Stimulated activated naive CD8-positive, alpha-beta T cell treated with anti-CD3 and anti-CD28 coated beads, Interleukin-15, amount 100 ng/mL, for 72 hours (primary cell): ENCODE data around the gene METTL27.
"Not testable (repeated sequence)": the region's sequence is repeated elsewhere in the genome, so short reads cannot be mapped to it uniquely, and the experiment has no call there.

Source experiments
- ATAC-seq: fragments of 150-1000 bp; cut with Tn5 transposase; 2 replicates; pipeline ENCODE4 v1.10.0; 2021; ENCODE audit warnings: mild to moderate bottlenecking, moderate library complexity
- DNase-seq, 2 donors: peaks; one replicate each; pipeline ENCODE4 v3.0.0; 2021 to 2022
- H3K27ac Mint-ChIP-seq, 2 donors: one replicate each; pipeline ENCODE4 v1.8.0; 2022; ENCODE audit warnings: mild to moderate bottlenecking in 2 of 2, mixed read lengths in 2 of 2, moderate library complexity in 2 of 2
- H3K27me3 Mint-ChIP-seq: one replicate; pipeline ENCODE4 v1.8.0; 2022; ENCODE audit warnings: mixed read lengths
- H3K4me1 Mint-ChIP-seq: one replicate; pipeline ENCODE4 v1.8.0; 2022; ENCODE audit warnings: mild to moderate bottlenecking, mixed read lengths
- H3K4me3 Mint-ChIP-seq, 2 donors: one replicate each; pipeline ENCODE4 v1.8.0; 2022; ENCODE audit warnings: mild to moderate bottlenecking in 2 of 2, mixed read lengths in 2 of 2, moderate library complexity in 1 of 2
- H3K9me3 Mint-ChIP-seq, 2 donors: one replicate each; pipeline ENCODE4 v1.8.0; 2022; ENCODE audit warnings: mixed read lengths in 2 of 2

METTL27 gene

DNA sequence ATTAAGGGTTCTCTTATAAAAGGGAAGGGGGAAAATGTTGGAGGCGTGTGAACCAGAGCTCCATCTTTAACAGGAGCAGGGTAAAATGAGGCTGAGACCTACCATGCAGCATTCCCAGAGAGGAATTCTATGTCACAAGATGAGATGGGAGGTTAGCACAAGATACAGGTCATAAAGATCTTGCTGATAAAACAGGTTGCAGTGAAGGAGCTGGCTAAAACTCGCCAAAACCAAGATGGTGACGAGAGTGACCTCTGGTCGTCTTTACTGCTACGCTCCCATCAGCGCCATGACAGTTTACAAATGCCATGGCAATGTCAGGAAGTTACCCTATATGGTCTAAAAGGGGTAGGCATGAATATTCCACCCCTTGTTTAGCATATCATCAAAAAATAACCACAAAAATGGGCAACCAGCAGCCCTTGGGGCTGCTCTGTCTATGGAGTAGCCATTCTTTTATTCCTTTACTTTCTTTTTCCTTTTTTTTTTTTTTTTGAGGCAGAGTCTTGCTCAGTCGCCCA is 51.1 kb downstream of the METTL27 start:
- H3K27ac Mint-ChIP-seq, H3K4me3 Mint-ChIP-seq, H3K4me1 Mint-ChIP-seq, ATAC-seq, H3K9me3 Mint-ChIP-seq, DNase-seq, H3K27me3 Mint-ChIP-seq: not testable (repeated sequence)

DNA sequence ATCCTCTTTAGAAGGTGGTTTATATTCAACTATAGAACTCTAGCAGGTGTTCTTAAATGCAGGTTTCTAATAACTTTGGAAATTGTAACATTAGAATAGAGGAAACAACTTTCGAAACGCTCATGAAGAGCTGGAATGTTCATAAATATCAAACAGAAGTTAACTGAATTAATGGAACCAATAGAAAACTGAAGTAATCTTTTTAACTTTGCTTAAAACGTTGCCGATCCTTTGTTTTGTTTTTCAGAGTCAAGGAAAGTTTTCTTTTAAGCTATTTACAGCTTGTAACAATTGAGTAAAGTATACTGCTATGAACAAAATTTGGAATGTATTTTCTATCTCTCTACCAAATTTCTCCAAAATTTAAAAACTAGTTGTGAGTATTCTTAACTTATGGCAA is 53.3 kb downstream of the METTL27 start:
- Mint-ChIP-seq H3K9me3 (peaks cover 0 to 4% of the 10 kb centered on the region in 2 donors), H3K4me3 (no peak overlapping the region), H3K27ac (no peak overlapping the region), H3K27me3 (no peaks in the 10 kb centered on the region), H3K4me1 (no peaks in the 10 kb centered on the region)
- DNase-seq (no peak), ATAC-seq (no peak)

DNA sequence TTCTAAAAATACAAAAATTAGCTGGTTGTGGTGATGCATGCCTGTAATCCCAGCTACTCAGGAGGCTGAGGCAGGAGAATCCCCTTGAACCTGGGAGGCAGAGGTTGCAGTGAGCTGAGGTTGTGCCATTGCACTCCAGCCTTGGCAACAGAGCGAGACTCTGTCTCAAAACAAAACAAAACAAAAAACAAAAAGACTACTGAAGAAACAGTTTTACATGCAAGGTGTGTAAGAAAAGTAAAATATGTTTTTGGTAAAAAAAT is 54.6 kb downstream of the METTL27 start:
- H3K4me3 Mint-ChIP-seq = not testable (repeated sequence)

DNA sequence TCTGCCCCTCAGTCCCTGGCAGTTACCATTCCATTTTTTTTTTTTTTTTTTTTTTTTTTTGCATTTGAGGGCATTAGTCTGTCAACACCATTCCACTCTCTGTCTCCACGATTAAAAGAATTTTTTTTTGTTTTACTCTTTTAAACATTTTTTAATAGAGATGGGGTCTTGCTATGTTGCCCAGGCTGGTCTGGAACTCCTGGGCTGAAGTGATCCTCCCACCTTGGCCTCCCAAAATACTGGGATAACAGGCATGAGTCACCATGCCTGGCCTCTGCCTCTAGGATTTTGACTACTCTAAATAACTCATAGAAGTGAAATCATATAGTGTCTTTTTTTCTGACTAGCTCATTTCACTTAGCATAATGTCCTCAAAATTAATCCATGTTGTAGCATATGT is 55.7 kb downstream of the METTL27 start:
- Mint-ChIP-seq H3K27ac (no peak overlapping the region), H3K4me1 (no peaks in the 10 kb centered on the region), H3K4me3 (no peak overlapping the region), H3K27me3 (no peaks in the 10 kb centered on the region), H3K9me3 (peaks cover 0 to 4% of the 10 kb centered on the region in 2 donors)
- no peak for ATAC-seq
- no peak for DNase-seq

More for the DNA sequence above, 54.6 kb downstream of the METTL27 start:
- ATAC-seq, H3K27me3 Mint-ChIP-seq, H3K9me3 Mint-ChIP-seq, DNase-seq, H3K27ac Mint-ChIP-seq, H3K4me1 Mint-ChIP-seq: not testable (repeated sequence)
